Skeletal muscle tissue (tissue), 4 donors: ENCODE results near the gene NOD2. TPM values are rescaled to one million over a fixed set of nuclear protein-coding genes. Genes with fewer than 3 reads are reported as not detected.

Source experiments
- H3K27ac ChIP-seq: one replicate; pipeline ENCODE4 v1.7.0; 2013; ENCODE audit warnings: mild to moderate bottlenecking, low read depth, low read length, inconsistent platforms
- H3K27me3 ChIP-seq, 3 donors: one replicate each; pipeline ENCODE4 v1.7.0; 2013; ENCODE audit warnings: low read length in 3 of 3; ENCODE audit not compliant: control insufficient read depth in 3 of 3, insufficient read depth in 3 of 3
- H3K36me3 ChIP-seq, 3 donors: one replicate each; pipeline ENCODE4 v1.7.0; 2013; ENCODE audit warnings: low read length in 3 of 3; ENCODE audit not compliant: control insufficient read depth in 3 of 3, insufficient read depth in 3 of 3
- H3K4me1 ChIP-seq, 3 donors: one replicate each; pipeline ENCODE4 v1.7.0; 2013; ENCODE audit warnings: low read length in 3 of 3, mild to moderate bottlenecking in 3 of 3; ENCODE audit not compliant: control insufficient read depth in 3 of 3, insufficient read depth in 3 of 3
- H3K4me3 ChIP-seq, 3 donors: one replicate each; pipeline ENCODE4 v1.7.0; 2013; ENCODE audit warnings: low read length in 3 of 3
- H3K9ac ChIP-seq, 3 donors: one replicate each; pipeline ENCODE4 v1.7.0; 2013; ENCODE audit warnings: low read length in 3 of 3, mild to moderate bottlenecking in 3 of 3, moderate library complexity in 2 of 3, low read depth in 1 of 3
- H3K9me3 ChIP-seq, 3 donors: one replicate each; pipeline ENCODE4 v1.7.0; 2013; ENCODE audit warnings: low read length in 3 of 3; ENCODE audit not compliant: control insufficient read depth in 3 of 3
- total RNA-seq: library from RNA; depleted of rRNA; stranded (reverse); fragments of >200 nt; gene quantifications from one replicate; pipeline ENCODE4 v1.2.3, GENCODE V29; 2014
- donor health status: Osteomylitis.

The NOD2 gene
- total RNA-seq, 1 donor from 2014 or later: 0.52 TPM

DNA sequence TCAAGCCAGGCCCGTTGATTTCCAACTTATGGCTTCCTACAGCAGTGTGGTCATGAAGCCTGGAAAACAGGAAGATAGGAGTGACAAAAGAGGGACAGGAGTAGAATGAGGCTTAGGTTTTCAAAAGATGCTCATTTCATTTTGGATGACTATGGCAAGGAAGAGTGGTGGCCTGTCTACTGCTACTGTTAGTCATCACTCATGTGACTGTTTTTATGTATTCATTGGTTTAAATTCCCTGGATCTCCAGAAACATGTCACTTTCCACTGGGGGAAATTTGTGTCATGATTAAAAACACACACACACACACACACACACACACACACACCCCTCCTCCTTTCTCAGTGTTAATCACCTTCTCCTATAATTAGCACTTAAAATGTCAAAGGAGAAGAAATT lies 47.3 kb downstream of the NOD2 start:
- peaks cover 0 to 5% (median 2%) of the 10 kb centered on the region in 3 donors for H3K36me3 ChIP-seq
- no peak overlapping the region for H3K9ac ChIP-seq
- H3K4me3 ChIP-seq: no peak overlapping the region
- no peaks in the 10 kb centered on the region for H3K9me3 ChIP-seq
- no peaks in the 10 kb centered on the region for H3K27me3 ChIP-seq
- H3K27ac ChIP-seq: no peak overlapping the region
- H3K4me1 ChIP-seq: peaks cover 10 to 14% (median 13%) of the 10 kb centered on the region in 3 donors

GRCh38 chr16:50741225-50741780 lies 47.9 kb downstream of the NOD2 start:
- peak overlapping the region; percentile 23 to 74 (median 73) for H3K9ac ChIP-seq
- H3K9me3 ChIP-seq: no peaks in the 10 kb centered on the region
- H3K36me3 ChIP-seq: peaks cover 0 to 5% (median 2%) of the 10 kb centered on the region in 3 donors
- no peaks in the 10 kb centered on the region for H3K27me3 ChIP-seq
- H3K4me1 ChIP-seq: peaks cover 10 to 18% (median 16%) of the 10 kb centered on the region in 3 donors
- H3K4me3 ChIP-seq: peak overlapping the region; percentile 78 to 89 (median 84)
- peak overlapping the region; percentile 86 for H3K27ac ChIP-seq

DNA sequence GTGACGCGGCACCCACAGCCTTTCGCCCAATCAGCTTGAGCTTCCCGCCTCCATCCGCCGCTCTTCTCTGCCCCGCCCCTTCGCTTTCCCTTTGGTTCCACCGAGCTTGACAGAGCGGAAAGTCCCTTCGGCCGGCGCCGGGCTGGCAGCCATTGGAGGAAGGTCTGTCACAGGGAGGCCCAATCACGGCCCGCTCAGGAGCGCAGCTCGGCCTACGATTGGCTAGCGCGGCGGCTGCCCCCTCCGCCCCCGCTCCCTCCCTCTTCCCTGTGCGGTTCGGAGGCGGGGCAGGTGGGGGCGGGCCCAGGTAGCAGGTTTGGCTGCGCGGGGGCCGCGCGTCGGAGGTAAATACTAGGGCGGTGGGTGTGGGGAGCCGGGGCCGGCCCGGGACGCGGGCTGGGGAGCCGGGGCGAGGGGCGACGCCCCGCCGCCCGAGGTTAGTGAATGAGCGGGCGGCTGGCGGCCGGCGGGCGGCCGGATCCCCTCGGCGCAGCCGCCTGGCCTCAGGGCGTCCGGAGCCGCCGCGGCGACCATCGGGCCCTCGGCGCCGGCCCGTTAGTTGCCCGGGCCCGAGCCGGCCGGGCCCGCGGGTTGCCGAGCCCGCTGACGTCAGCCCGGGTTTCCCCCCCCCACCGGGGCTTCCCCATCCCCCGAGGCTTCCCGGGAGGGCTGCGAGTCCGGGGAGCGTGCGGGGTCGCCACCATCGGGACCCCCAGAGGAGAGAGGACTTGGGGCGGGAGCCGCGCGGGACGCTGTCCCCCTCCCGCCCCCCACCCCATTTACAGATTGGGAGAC lies 48.6 kb downstream of the NOD2 start, which contains the start of gene CYLD:
Gene CYLD (plus strand): TSS at position 306 of the 795 bp plus-strand sequence. CDS start 7,613 bp downstream, outside the sequence.
- no peaks in the 10 kb centered on the region for H3K27me3 ChIP-seq
- peak within 1 kb of the TSS; percentile 82 to 90 (median 86) for H3K9ac ChIP-seq
- H3K36me3 ChIP-seq: peaks cover 0 to 5% (median 2%) of the 10 kb centered on the region in 3 donors
- H3K4me1 ChIP-seq: peaks cover 10 to 18% (median 16%) of the 10 kb centered on the region in 3 donors
- no peaks in the 10 kb centered on the region for H3K9me3 ChIP-seq
- peak within 1 kb of the TSS; percentile 86 for H3K27ac ChIP-seq
- peak within 1 kb of the TSS; percentile 84 to 90 (median 89) for H3K4me3 ChIP-seq

DNA sequence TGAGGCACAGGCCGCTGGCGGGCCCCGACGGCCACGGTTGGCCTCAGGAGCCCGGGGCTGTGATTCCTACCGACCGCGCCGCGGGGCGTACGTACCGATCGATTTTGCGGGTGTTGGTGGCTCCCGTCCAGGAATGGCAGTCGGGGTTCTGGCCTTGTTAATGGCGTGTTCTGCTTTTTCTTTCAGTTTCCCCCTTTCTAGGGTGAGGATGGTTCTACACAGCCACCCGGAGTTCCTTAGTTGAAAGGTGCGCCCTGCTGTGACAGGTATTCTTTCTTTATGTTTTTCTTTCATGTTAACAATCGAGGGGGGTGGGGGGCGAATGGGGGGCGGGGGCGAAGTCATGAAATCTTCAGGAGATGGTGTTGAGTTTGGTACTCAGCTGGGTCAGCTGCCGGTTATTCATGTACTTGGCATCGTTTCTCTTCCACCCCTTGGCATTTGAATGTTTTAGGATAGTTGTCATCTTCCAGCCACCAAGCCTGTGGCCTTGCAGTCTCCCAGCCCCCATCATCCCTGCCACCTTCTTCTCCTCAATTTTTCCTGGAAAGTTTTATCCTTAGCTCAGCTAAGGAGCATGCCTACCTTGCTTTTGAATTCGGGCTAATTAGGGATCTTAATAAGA lies 49.3 kb downstream of the NOD2 start:
- peak overlapping the region; percentile 77 to 90 (median 89) for H3K4me3 ChIP-seq
- peaks cover 10 to 25% (median 20%) of the 10 kb centered on the region in 3 donors for H3K4me1 ChIP-seq
- H3K9me3 ChIP-seq: no peaks in the 10 kb centered on the region

GRCh38 chr16:50743581-50744225 lies 50.3 kb downstream of the NOD2 start:
- Histone ChIP-seq H3K27ac (no peak overlapping the region), H3K4me1 (peaks cover 10 to 27% (median 23%) of the 10 kb centered on the region in 3 donors), H3K27me3 (no peaks in the 10 kb centered on the region), H3K4me3 (no peak overlapping the region), H3K9me3 (no peaks in the 10 kb centered on the region), H3K9ac (peak overlapping the region in 2 of 3 donors; percentile 42 to 47), H3K36me3 (peaks cover 0 to 8% (median 2%) of the 10 kb centered on the region in 3 donors)

More for the DNA sequence above, 49.3 kb downstream of the NOD2 start:
- Histone ChIP-seq H3K27ac (peak overlapping the region; percentile 86), H3K36me3 (peaks cover 0 to 7% (median 2%) of the 10 kb centered on the region in 3 donors), H3K27me3 (no peaks in the 10 kb centered on the region), H3K9ac (peak overlapping the region; percentile 82 to 90 (median 86))

- Histone ChIP-seq H3K27ac (peak overlapping the region; percentile 20), H3K36me3 (peaks cover 0 to 10% (median 3%) of the 10 kb centered on the region in 3 donors), H3K27me3 (no peaks in the 10 kb centered on the region), H3K9ac (peak overlapping the region in 1 of 3 donors; percentile 3), H3K9me3 (no peaks in the 10 kb centered on the region), H3K4me1 (peaks cover 10 to 27% (median 23%) of the 10 kb centered on the region in 3 donors), H3K4me3 (no peak overlapping the region)
These were observed 51.5 kb downstream of the NOD2 start for GRCh38 chr16:50744881-50745280.

DNA sequence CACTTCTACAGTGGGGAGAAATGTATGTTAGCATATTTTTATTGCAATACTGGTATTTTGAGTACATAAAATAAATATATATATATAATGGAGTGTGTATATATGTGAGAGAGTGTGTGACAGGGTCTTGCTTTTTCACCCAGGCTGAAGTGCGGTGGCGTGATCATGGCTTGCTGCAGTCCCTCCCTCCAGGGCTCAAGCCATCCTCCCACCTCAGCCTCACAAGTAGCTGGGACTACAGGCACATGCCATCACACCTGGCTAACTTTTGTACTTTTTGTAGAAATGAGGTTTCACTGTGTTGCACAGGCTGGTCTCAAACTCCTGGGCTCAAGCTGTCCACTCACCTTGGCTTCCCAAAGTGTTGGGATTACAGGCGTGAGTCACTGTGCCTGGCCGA lies 52.5 kb downstream of the NOD2 start:
- H3K27me3 ChIP-seq: no peaks in the 10 kb centered on the region
- no peaks in the 10 kb centered on the region for H3K9me3 ChIP-seq
- no peak overlapping the region for H3K4me3 ChIP-seq
- peaks cover 0 to 14% (median 4%) of the 10 kb centered on the region in 3 donors for H3K36me3 ChIP-seq
- H3K27ac ChIP-seq: no peak overlapping the region
- no peak overlapping the region for H3K9ac ChIP-seq
- H3K4me1 ChIP-seq: peaks cover 10 to 27% (median 23%) of the 10 kb centered on the region in 3 donors

- Histone ChIP-seq H3K27me3 (no peaks in the 10 kb centered on the region), H3K4me3 (no peak overlapping the region), H3K9me3 (no peaks in the 10 kb centered on the region), H3K27ac (no peak overlapping the region), H3K9ac (no peak overlapping the region), H3K4me1 (peaks cover 5 to 21% (median 18%) of the 10 kb centered on the region in 3 donors), H3K36me3 (peaks cover 3 to 17% (median 4%) of the 10 kb centered on the region in 3 donors)
These were observed 54.0 kb downstream of the NOD2 start for GRCh38 chr16:50747207-50747956.

DNA sequence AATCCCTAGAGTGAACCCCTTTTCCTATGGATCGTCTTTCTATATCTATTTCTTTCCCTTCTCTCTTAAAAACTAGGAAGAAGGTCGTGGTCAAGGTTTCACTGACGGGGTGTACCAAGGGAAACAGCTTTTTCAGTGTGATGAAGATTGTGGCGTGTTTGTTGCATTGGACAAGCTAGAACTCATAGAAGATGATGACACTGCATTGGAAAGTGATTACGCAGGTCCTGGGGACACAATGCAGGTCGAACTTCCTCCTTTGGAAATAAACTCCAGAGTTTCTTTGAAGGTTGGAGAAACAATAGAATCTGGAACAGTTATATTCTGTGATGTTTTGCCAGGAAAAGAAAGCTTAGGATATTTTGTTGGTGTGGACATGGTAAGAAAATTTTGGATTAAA lies 58.1 kb downstream of the NOD2 start:
- H3K4me3 ChIP-seq: no peak overlapping the region
- H3K36me3 ChIP-seq: peaks cover 7 to 31% (median 18%) of the 10 kb centered on the region in 3 donors
- no peak overlapping the region for H3K27ac ChIP-seq
- peaks cover 0 to 9% (median 9%) of the 10 kb centered on the region in 3 donors for H3K4me1 ChIP-seq
- H3K9ac ChIP-seq: no peak overlapping the region
- H3K27me3 ChIP-seq: no peaks in the 10 kb centered on the region
- H3K9me3 ChIP-seq: no peaks in the 10 kb centered on the region
